HS-5 (cell line): ENCODE results near the gene AACS.
A peak's percentile ranks its signal among the peaks of the same experiment; 100 is the strongest.
"Not testable (repeated sequence)": the region's sequence is repeated elsewhere in the genome, so short reads cannot be mapped to it uniquely, and the experiment has no call there.

Experiments used
- DNase-seq: peaks from one replicate; pipeline ENCODE4 v3.0.0-alpha.2; 2012; ENCODE audit warnings: low read depth

AACS gene

GRCh38 chr12:125092108-125092871 lies 27.1 kb downstream of the AACS start:
- no peak for DNase-seq

GRCh38 chr12:125092872-125093680 lies 27.8 kb downstream of the AACS start:
- DNase-seq, result peak; percentile 3

DNA sequence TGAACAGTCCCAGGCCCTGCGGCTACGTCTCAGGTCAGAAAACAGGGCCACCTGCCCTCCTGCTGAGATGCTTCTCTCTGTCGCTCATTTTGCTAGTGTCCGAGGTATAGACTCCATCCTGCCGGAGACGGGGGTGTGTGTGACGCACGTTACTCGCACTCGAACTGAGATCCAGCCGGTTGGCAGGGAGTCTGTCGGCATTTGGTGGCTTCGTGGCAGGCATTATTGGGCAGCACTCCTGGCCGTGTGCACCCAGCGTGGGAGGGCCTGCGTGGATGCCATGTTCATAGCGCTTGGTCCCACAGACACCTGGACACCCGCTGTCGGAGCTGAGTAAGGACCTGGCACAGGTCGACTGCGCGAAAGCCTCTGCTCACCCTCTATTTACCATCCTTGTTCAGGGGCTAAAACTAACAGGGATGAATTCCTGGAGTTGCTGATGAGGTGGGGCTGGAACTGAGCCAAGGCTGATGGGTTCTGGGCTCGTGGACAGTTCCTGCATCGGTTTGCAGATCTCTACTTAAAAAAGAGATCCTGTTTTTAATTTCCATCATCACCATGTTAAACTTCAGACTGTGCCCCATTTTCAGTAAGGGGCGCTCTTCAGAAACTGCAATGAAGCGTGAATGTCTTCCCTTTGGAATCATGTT lies 28.6 kb downstream of the AACS start:
- no peak for DNase-seq

- DNase-seq, result no peak
These were observed 31.7 kb downstream of the AACS start for GRCh38 chr12:125096894-125097293.

- no peak for DNase-seq
These were observed 32.2 kb downstream of the AACS start for GRCh38 chr12:125097427-125097826.

DNA sequence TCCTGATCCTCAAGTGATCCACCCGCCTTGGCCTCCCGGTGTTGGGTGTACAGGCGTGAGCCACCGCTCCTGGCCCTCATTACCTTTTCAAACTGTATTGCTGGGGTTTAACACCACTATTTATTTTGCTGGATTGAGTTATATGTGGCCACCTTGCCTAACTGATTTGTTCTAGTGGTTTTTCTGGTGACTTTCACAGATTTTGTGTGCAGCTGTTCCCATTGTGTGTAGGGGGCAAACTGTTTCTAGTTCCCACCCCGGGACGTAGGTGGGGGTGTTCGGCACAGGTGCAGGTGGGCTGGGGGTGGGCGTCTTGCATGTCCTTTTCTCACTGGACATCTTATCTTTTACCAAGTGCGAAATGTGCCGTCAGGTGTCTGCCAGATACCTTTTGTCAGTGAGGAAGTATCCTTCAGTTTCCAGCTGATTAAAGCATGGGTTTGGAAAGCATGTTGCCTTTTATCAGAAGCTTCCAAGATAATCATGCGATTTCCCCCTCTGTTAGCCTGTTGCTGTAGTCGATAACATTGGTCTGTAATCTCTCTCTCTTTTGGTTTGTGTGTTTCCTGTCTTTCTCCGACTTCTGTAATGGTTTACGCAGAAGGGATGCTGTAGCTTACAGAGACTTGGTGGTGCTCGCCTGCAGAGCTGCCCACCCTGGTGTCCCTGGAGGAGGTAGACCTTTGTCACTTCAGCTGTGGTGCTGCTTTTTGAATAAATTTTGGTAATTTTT lies 33.6 kb downstream of the AACS start:
- DNase-seq, result no peak

- DNase-seq, result no peak
These were observed 34.2 kb downstream of the AACS start for GRCh38 chr12:125099409-125099782.

DNA sequence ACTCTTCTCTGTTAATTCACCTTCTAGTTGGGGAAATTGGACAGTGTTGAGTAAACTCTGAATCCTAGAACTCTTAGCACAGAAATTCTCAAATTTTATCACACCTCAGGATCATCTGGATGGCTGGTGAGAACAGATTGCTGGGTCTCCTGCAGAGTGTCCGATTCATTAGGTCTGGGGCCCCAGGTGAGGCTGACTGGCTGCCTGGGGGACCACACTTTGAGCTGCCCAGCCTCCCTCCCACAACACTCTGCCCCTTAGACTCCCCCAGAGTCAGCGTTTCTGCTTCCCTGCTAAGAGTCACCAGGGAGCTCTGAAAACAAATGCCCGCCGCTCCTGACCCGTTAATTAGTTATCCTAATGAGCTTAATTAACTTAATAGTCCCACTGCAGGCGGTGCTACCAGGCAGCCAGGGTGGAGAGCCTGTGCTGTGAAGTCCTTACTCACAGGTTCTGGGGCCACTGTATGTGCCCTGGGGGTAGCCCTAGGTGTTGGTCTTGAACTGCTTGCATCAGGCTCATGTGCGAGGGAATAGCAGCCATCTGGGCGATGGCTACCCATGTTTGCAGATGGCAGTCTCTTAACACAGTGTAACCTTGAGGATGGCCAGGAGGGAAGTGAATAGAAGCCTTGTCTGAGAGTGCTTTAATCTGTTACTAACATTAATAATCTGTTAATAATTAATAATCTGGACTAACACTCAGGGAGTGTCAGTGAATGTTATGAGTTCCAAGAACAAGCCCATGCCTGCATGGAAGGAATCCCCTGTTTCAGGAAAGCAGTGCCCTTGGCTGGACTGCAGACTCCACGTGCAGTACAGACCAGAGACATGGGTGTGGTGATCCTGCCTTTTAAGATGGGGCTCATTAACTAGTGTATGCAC lies 35.6 kb downstream of the AACS start:
- DNase-seq, result no peak

DNA sequence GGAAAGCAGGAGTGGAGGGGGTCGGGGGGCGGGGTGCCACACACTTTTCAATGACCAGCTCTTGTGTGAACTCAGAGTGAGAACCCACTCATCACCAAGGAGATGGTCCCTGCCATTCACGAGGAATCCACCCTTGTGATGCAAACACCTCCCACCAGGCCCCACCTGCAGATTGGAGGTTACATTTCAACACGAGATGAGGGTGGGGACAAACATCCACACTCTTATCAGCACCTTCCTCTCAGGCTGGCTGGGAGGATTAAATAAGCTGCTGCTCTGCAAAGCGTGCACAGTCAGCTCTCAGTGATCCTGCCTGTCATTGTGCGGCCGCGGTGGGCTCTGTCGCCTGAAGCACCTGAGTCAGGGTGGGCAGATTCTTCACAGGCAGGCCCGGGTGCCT lies 39.7 kb downstream of the AACS start:
- DNase-seq, result no peak

- no peak for DNase-seq
These were observed 40.4 kb downstream of the AACS start for GRCh38 chr12:125105600-125105999.

GRCh38 chr12:125110641-125111360 lies 45.6 kb downstream of the AACS start:
- DNase-seq, result no peak

DNA sequence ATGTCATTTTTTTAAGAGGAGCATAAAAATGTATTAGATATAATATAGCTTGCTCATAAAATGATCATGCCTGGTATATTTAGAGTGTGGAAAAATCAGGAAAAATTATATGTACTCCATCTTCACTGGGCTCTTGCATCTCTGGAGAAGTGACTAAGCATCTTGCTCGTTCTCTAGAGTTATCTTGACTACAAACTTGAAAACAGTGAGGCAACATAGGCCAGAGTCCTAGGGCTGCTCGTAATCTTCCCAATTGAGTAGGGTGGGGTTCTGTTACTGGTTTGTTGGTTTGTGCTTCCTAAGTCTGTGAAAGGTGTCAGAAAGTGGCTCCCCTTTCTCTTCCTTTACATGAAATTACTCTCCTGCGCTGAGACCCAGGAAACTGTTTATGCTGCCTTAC lies 46.2 kb downstream of the AACS start:
- DNase-seq, result no peak

DNA sequence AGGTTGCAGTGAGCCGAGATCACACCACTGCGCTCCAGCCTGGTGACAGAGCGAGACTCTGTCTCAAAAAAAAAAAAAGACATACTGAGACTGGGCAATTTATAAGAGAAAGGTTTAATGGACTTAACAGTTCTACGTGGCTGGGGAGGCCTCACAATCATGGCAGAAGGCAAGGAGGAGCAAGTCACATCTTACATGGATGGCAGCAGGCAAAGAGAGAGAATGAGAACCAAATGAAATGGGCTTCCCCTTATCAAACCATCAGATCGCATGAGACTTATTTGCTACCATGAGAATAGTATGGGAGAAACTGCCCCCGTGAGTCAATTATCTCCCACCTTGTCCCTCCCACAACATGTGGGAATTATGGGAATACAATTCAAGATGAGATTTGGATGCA lies 47.4 kb downstream of the AACS start:
- not testable (repeated sequence) for DNase-seq

GRCh38 chr12:125113263-125113662 lies 48.0 kb downstream of the AACS start:
- DNase-seq, result no peak

- DNase-seq, result no peak
These were observed 48.6 kb downstream of the AACS start for GRCh38 chr12:125113789-125114188.

DNA sequence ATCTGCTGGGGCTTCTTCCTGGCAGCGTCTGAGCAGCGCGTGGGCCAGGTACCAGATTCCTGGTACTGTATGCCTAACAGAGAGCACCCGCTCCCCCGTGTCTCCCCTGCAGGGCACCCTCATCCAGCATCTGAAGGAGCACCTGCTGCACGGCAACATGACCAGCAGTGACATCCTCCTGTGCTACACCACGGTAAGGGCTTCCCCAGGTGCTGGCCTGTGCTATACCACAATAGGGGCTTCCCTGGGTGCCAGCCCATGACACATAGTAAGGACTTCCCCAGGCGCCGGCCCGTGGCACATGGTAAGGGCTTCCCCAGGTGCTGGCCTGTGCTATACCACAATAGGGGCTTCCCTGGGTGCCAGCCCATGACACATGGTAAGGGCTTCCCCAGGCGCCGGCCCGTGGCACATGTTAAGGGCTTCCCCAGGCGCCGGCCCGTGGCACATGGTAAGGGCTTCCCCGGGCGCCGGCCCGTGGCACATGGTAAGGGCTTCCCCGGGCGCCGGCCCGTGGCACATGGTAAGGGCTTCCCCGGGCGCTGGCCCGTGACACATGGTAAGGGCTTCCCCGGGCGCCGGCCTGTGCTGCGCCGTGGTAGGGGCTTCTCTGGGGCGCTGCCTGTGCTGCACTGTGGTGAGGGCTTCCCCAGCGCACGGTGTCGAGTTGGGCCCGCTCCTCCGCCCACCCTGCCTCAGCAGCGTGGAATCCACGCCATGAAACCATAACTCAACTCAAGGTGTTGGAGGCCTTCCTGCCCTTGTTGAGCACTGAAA lies 49.3 kb downstream of the AACS start:
- DNase-seq, result no peak

GRCh38 chr12:125120566-125120965 lies 55.3 kb downstream of the AACS start:
- no peak for DNase-seq

DNA sequence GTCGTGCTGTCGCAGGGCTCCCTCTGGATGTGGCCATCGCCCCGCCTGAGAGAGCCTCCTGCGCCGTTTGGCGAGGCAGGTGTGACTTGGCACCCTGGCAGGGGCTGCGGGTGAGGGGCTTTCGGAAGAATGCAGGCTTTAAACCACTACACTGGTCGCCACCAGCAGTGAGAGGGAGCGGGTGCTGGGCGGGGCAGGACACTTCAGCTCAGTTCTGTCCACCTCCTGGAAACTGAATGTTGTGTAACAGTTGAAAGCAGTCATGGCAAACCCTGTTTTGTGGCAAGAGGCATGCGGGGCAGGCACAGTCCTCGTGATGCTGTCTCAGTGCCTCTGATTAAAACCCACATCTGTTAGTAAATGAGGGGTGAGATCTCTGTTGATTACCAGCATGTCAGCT lies 55.9 kb downstream of the AACS start:
- DNase-seq, result no peak

GRCh38 chr12:125122668-125123067 lies 57.4 kb downstream of the AACS start:
- no peak for DNase-seq
